CD4-positive, alpha-beta T cell (primary cell): ENCODE data around the gene SPTLC2. TPM values are rescaled to one million over a fixed set of nuclear protein-coding genes. Genes with fewer than 3 reads are reported as not detected.
A peak's percentile ranks its signal among the peaks of the same experiment; 100 is the strongest.

Source experiments
- ATAC-seq: fragments of 200-7000 bp; cut with Tn5 transposase; one replicate; pipeline ENCODE4 v1.10.0; 2022; ENCODE audit warnings: mild to moderate bottlenecking; ENCODE audit not compliant: poor library complexity
- CTCF ChIA-PET: fragments of 350-600 bp; sonication (Branson Sonifier 250); formaldehyde crosslinking; loops from one replicate; lab custom pipeline; 2021; ENCODE audit warnings: antibody characterized with exemption, inconsistent platforms; lab: Charles Lee
- POLR2A ChIA-PET: fragments of 350-600 bp; sonication (Branson Sonifier 250); formaldehyde crosslinking; loops from one replicate; lab custom pipeline; 2021; ENCODE audit warnings: antibody characterized with exemption, inconsistent platforms; lab: Charles Lee
- DNase-seq, 14 experiments: peaks; one replicate each; pipeline ENCODE4 v3.0.0-alpha.2; 2013 to 2020; ENCODE audit warnings: mixed read lengths in 2 of 14
- H3K27ac ChIP-seq, 2 donors: one replicate each; pipeline versions ENCODE4 v1.5.1 to v1.7.0; 2013; ENCODE audit warnings: low read length in 2 of 2, low read depth in 1 of 2, mild to moderate bottlenecking in 1 of 2
- H3K27me3 ChIP-seq, 2 experiments: 1 replicate in 1 of 2; 2 replicates in 1 of 2; pipeline versions ENCODE4 v1.6.1 to v1.7.0; 2013; ENCODE audit warnings: low read length in 2 of 2, control low read depth in 1 of 2, mild to moderate bottlenecking in 1 of 2, moderate library complexity in 1 of 2; ENCODE audit not compliant: insufficient read depth in 2 of 2, control insufficient read depth in 1 of 2
- H3K36me3 ChIP-seq: one replicate; pipeline ENCODE4 v1.6.1; 2013; ENCODE audit warnings: low read length, control low read depth; ENCODE audit not compliant: insufficient read depth
- H3K4me1 ChIP-seq: one replicate; pipeline ENCODE4 v1.6.1; 2013; ENCODE audit warnings: low read length, control low read depth; ENCODE audit not compliant: insufficient read depth
- H3K4me3 ChIP-seq: one replicate; pipeline ENCODE4 v1.5.1; 2013; ENCODE audit warnings: mild to moderate bottlenecking, low read length, moderate library complexity
- H3K9me3 ChIP-seq, 2 experiments: 1 replicate in 1 of 2; 2 replicates in 1 of 2; pipeline versions ENCODE4 v1.6.1 to v1.7.0; 2013; ENCODE audit warnings: low read length in 2 of 2, mild to moderate bottlenecking in 2 of 2, control low read depth in 1 of 2, moderate library complexity in 1 of 2; ENCODE audit not compliant: control insufficient read depth in 1 of 2, insufficient read depth in 1 of 2
- H3K27ac Mint-ChIP-seq: one replicate; pipeline ENCODE4 v1.8.0; 2020; ENCODE audit warnings: mixed read lengths
- H3K27me3 Mint-ChIP-seq: one replicate; pipeline ENCODE4 v1.8.0; 2021; ENCODE audit warnings: mixed read lengths
- H3K36me3 Mint-ChIP-seq: one replicate; pipeline ENCODE4 v1.8.0; 2021; ENCODE audit warnings: low read depth, mixed read lengths
- H3K4me1 Mint-ChIP-seq: one replicate; pipeline ENCODE4 v1.8.0; 2021; ENCODE audit warnings: low read depth, mixed read lengths
- H3K4me3 Mint-ChIP-seq: one replicate; pipeline ENCODE4 v1.8.0; 2020; ENCODE audit warnings: mild to moderate bottlenecking, mixed read lengths
- H3K9me3 Mint-ChIP-seq: one replicate; pipeline ENCODE4 v1.8.0; 2020; ENCODE audit warnings: mixed read lengths
- intact Hi-C, 2 experiments: fragments of 100-400 bp; cut with DNase I in 1 of 2; cut with micrococcal nuclease in 1 of 2; formaldehyde crosslinking; loops; one replicate each; pipeline versions ENCODE4 v1.15.1 to v1.9.0; 2023 to 2025; cut with DNase I, micrococcal nuclease
- total RNA-seq, 174 experiments: library from RNA in 2 of 174; stranded (reverse) in 2 of 174; gene quantifications; one replicate each; pipeline ENCODE4 v1.2.3 and lab custom pipeline; 2021 to 2026
- TF ChIP-seq, protein P1 (sequence below): fragments of 200-600 bp; IDR thresholded peaks from one replicate; pipeline ENCODE4 v1.8.0; 2022; ENCODE audit warnings: antibody characterized with exemption, mild to moderate bottlenecking

SPTLC2 gene
- total RNA-seq, 2 experiments from 2014 or later = 13.0 to 14.5 TPM

DNA sequence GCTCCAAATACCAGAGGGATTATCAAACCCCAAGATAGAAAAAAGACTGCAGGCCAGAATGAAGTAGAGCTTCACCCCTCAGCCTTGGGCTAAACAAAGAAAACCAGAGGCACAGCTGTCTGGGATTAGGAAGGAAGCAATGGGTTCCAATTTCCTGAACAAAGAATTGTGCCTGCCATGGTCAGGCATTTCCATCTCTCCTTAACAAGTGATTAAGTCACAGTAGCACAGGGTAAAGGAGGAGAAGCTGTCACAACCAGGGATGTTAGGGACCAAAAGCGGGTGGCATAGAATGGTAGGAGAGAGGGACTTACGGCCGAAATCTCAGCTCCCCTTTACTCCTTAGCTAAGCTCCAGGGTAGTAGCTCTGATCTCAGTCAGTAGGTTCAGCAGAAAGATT lies 33.9 kb downstream of the SPTLC2 start:
- Mint-ChIP-seq H3K27ac (peak overlapping the region; percentile 61), H3K9me3 (no peaks in the 10 kb centered on the region), H3K27me3 (no peaks in the 10 kb centered on the region), H3K36me3 (peaks cover 11% of the 10 kb centered on the region), H3K4me1 (peaks cover 46% of the 10 kb centered on the region), H3K4me3 (no peak overlapping the region)
- ATAC-seq = no peak
- Histone ChIP-seq H3K4me3 (no peak overlapping the region), H3K9me3 (no peaks in the 10 kb centered on the region), H3K4me1 (peaks cover 9% of the 10 kb centered on the region), H3K27me3 (no peaks in the 10 kb centered on the region), H3K36me3 (no peaks in the 10 kb centered on the region), H3K27ac (no peak overlapping the region)
- ChIA-PET CTCF (interaction anchor here (1.3 kb wide), 1 partner anchor 29 kb away, joined by 3 read pairs; no protein-coding TSS in a partner anchor), POLR2A (no interaction called here)
- TF ChIP-seq, protein P1, sequence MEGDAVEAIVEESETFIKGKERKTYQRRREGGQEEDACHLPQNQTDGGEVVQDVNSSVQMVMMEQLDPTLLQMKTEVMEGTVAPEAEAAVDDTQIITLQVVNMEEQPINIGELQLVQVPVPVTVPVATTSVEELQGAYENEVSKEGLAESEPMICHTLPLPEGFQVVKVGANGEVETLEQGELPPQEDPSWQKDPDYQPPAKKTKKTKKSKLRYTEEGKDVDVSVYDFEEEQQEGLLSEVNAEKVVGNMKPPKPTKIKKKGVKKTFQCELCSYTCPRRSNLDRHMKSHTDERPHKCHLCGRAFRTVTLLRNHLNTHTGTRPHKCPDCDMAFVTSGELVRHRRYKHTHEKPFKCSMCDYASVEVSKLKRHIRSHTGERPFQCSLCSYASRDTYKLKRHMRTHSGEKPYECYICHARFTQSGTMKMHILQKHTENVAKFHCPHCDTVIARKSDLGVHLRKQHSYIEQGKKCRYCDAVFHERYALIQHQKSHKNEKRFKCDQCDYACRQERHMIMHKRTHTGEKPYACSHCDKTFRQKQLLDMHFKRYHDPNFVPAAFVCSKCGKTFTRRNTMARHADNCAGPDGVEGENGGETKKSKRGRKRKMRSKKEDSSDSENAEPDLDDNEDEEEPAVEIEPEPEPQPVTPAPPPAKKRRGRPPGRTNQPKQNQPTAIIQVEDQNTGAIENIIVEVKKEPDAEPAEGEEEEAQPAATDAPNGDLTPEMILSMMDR = no peak
- no peak for DNase-seq
- intact Hi-C loops = loop anchor here (5.0 kb wide), 1 partner anchor 35 kb away; the partner anchor contains the start of gene SPTLC2 (in 2 of the 2)

DNA sequence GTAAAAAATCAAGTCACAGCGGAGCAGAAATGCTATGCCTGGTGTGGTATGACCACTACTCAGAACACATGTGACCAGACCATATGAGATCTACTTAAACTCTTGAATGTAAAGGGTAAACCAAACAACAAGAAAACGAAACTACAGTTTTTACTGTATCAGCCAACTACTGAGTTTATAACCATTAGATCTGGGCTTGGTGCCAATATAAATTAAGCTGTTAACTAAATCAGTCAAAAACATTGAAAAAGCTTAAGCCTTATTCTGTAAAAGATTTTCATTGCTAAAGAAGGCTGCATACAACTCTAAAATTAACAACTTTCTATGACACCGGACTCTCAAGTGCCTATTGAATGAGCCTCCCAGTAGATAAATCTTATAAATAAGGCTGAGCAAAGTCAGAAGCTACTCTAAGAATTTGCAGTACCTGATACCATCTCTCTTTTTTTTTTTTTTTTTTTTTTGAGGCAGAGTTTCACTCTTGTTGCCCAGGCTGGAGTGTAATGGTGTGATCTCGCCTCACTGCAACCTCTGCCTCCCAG lies 35.4 kb downstream of the SPTLC2 start:
- intact Hi-C loops = loop anchor here (5.0 kb wide), 1 partner anchor 36 kb away; the partner anchor contains the start of gene SPTLC2 (in 2 of the 2)
- Mint-ChIP-seq H3K9me3 (no peaks in the 10 kb centered on the region), H3K27me3 (no peaks in the 10 kb centered on the region), H3K27ac (peak overlapping the region; percentile 79), H3K36me3 (peaks cover 20% of the 10 kb centered on the region), H3K4me3 (peak overlapping the region; percentile 80), H3K4me1 (peaks cover 35% of the 10 kb centered on the region)
- TF ChIP-seq, protein P1 = no peak
- peaks cover 9% of the 10 kb centered on the region for H3K4me1 ChIP-seq
- no peaks in the 10 kb centered on the region for H3K9me3 ChIP-seq
- DNase-seq (peak in 3 of 14 experiments; percentile 53 to 64 (median 56)), ATAC-seq (peak; percentile 82)
- H3K4me3 ChIP-seq = peak overlapping the region; percentile 17
- POLR2A ChIA-PET = interaction anchor here (0.5 to 1.4 kb wide), 6 partner anchors 13 to 212 kb away, joined by 3 to 8 read pairs (median 4); no protein-coding TSS in a partner anchor
- H3K36me3 ChIP-seq = peaks cover 7% of the 10 kb centered on the region
- H3K27ac ChIP-seq = peak overlapping the region in 1 of 2 donors; percentile 8
- no peaks in the 10 kb centered on the region for H3K27me3 ChIP-seq
- CTCF ChIA-PET = interaction anchor here (0.6 to 0.7 kb wide), 3 partner anchors 136 to 289 kb away, joined by 3 read pairs; no protein-coding TSS in a partner anchor

DNA sequence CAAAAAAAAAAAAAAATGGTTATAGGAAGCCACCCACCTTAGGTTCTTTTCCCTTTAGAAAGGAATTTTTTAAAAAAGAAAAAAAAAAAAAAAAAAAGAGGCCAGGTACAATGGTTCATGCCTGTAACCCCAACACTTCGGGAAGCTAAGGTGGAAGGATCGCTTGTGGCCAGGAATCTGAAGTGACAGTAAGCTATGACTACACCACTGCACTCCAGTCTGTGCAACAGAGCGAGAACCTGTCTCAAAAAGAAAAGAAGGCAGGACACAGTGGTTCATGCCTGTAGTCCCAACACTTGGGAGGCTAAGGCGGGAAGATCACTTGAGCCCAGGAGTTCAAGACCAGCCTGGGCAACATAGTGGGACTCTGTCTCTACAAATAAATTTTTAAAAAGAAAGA lies 36.0 kb downstream of the SPTLC2 start:
- H3K4me3 ChIP-seq = no peak overlapping the region
- intact Hi-C loops = loop anchor here (5.0 kb wide), 1 partner anchor 37 kb away; the partner anchor contains the start of gene SPTLC2 (in 2 of the 2)
- no peak for ATAC-seq
- peak overlapping the region in 1 of 2 donors; percentile 8 for H3K27ac ChIP-seq
- peak overlapping the region; percentile 80 for H3K4me3 Mint-ChIP-seq
- H3K27ac Mint-ChIP-seq = peak overlapping the region; percentile 79
- peaks cover 12% of the 10 kb centered on the region for H3K36me3 ChIP-seq
- TF ChIP-seq, protein P1 = no peak
- no peaks in the 10 kb centered on the region for H3K27me3 Mint-ChIP-seq
- H3K27me3 ChIP-seq = no peaks in the 10 kb centered on the region
- H3K4me1 Mint-ChIP-seq = peaks cover 31% of the 10 kb centered on the region
- peaks cover 26% of the 10 kb centered on the region for H3K36me3 Mint-ChIP-seq
- DNase-seq = no peak
- CTCF ChIA-PET = interaction anchor here (0.6 kb wide), 2 partner anchors 191 to 288 kb away, joined by 3 read pairs; no protein-coding TSS in a partner anchor
- no peaks in the 10 kb centered on the region for H3K9me3 Mint-ChIP-seq
- peaks cover 9% of the 10 kb centered on the region for H3K4me1 ChIP-seq
- no peaks in the 10 kb centered on the region for H3K9me3 ChIP-seq
- POLR2A ChIA-PET = interaction anchor here (0.7 to 1.4 kb wide), 4 partner anchors 13 to 211 kb away, joined by 3 to 8 read pairs (median 6); no protein-coding TSS in a partner anchor
